HEK293 (cell line): ENCODE results near the gene EDEM2.

ENCODE experiments used
- BCL6B ChIP-seq: fragments of 450-650 bp; formaldehyde crosslinking; IDR thresholded peaks from 2 replicates; pipeline ENCODE4 v1.5.1; 2017; ENCODE audit warnings: missing biosample characterization, missing genetic modification characterization
- GLI4 ChIP-seq: fragments of 450-650 bp; formaldehyde crosslinking; IDR thresholded peaks from 2 replicates; pipeline ENCODE4 v1.5.1; 2016; ENCODE audit warnings: missing biosample characterization, missing genetic modification characterization
- GLIS1 ChIP-seq: fragments of 450-650 bp; formaldehyde crosslinking; IDR thresholded peaks from 2 replicates; pipeline ENCODE4 v1.5.1; 2016; ENCODE audit warnings: missing biosample characterization, missing genetic modification characterization
- GLIS2 ChIP-seq: fragments of 450-650 bp; formaldehyde crosslinking; IDR thresholded peaks from 2 replicates; pipeline ENCODE4 v1.5.1; 2016; ENCODE audit warnings: missing biosample characterization, missing genetic modification characterization
- PRDM6 ChIP-seq: fragments of 450-650 bp; formaldehyde crosslinking; IDR thresholded peaks from 2 replicates; pipeline ENCODE4 v1.5.1; 2017; ENCODE audit warnings: missing biosample characterization, missing genetic modification characterization
- SCRT2 ChIP-seq: fragments of 450-650 bp; formaldehyde crosslinking; IDR thresholded peaks from 2 replicates; pipeline ENCODE4 v1.5.1; 2016; ENCODE audit warnings: missing biosample characterization, missing genetic modification characterization
- TSHZ1 ChIP-seq: fragments of 450-650 bp; formaldehyde crosslinking; IDR thresholded peaks from 2 replicates; pipeline ENCODE4 v1.5.1; 2016; ENCODE audit warnings: missing biosample characterization, missing genetic modification characterization, borderline replicate concordance
- ZBTB1 ChIP-seq: fragments of 450-650 bp; formaldehyde crosslinking; IDR thresholded peaks from 2 replicates; pipeline ENCODE4 v1.5.1; 2016; ENCODE audit warnings: missing biosample characterization, missing genetic modification characterization
- ZNF114 ChIP-seq: fragments of 450-650 bp; formaldehyde crosslinking; IDR thresholded peaks from 2 replicates; pipeline ENCODE4 v1.5.0; 2017; ENCODE audit warnings: missing biosample characterization, missing genetic modification characterization
- ZNF202 ChIP-seq: fragments of 450-650 bp; formaldehyde crosslinking; IDR thresholded peaks from 2 replicates; pipeline ENCODE4 v1.5.1; 2016; ENCODE audit warnings: missing biosample characterization, missing genetic modification characterization, borderline replicate concordance
- ZNF311 ChIP-seq: fragments of 450-650 bp; formaldehyde crosslinking; IDR thresholded peaks from 2 replicates; pipeline ENCODE4 v1.5.1; 2017; ENCODE audit warnings: missing biosample characterization, missing genetic modification characterization, borderline replicate concordance
- ZNF324 ChIP-seq: fragments of 450-650 bp; formaldehyde crosslinking; IDR thresholded peaks from 2 replicates; pipeline ENCODE4 v1.5.1; 2016; ENCODE audit warnings: missing biosample characterization, missing genetic modification characterization
- ZNF416 ChIP-seq: fragments of 450-650 bp; formaldehyde crosslinking; IDR thresholded peaks from 2 replicates; pipeline ENCODE4 v1.5.1; 2016; ENCODE audit warnings: missing biosample characterization, missing genetic modification characterization
- ZNF423 ChIP-seq: fragments of 450-650 bp; formaldehyde crosslinking; IDR thresholded peaks from 2 replicates; pipeline ENCODE4 v1.5.1; 2016; ENCODE audit warnings: missing biosample characterization, missing genetic modification characterization
- ZNF433 ChIP-seq: fragments of 450-650 bp; formaldehyde crosslinking; IDR thresholded peaks from 2 replicates; pipeline ENCODE4 v1.5.1; 2016; ENCODE audit warnings: missing biosample characterization, missing genetic modification characterization, low read depth
- ZNF529 ChIP-seq: fragments of 450-650 bp; formaldehyde crosslinking; IDR thresholded peaks from 2 replicates; pipeline ENCODE4 v1.5.1; 2017; ENCODE audit warnings: missing genetic modification characterization, missing biosample characterization; ENCODE audit not compliant: insufficient replicate concordance
- ZNF571 ChIP-seq: fragments of 450-650 bp; formaldehyde crosslinking; IDR thresholded peaks from 2 replicates; pipeline ENCODE4 v1.5.0; 2017; ENCODE audit warnings: missing biosample characterization, missing genetic modification characterization
- ZNF596 ChIP-seq: fragments of 450-650 bp; IDR thresholded peaks from 2 replicates; pipeline ENCODE4 v1.5.0; 2018; ENCODE audit warnings: missing biosample characterization, mild to moderate bottlenecking, missing genetic modification characterization, moderate library complexity
- ZNF660 ChIP-seq: fragments of 450-650 bp; IDR thresholded peaks from 2 replicates; pipeline ENCODE4 v1.5.1; 2018; ENCODE audit warnings: missing biosample characterization, mild to moderate bottlenecking, missing genetic modification characterization
- ZNF785 ChIP-seq: fragments of 450-650 bp; formaldehyde crosslinking; IDR thresholded peaks from 2 replicates; pipeline ENCODE4 v1.5.1; 2016; ENCODE audit warnings: missing biosample characterization, missing genetic modification characterization
- ZNF791 ChIP-seq: fragments of 450-650 bp; formaldehyde crosslinking; IDR thresholded peaks from 2 replicates; pipeline ENCODE4 v1.5.1; 2016; ENCODE audit warnings: missing biosample characterization, missing genetic modification characterization
- TF ChIP-seq, protein P1 (sequence below): fragments of 450-650 bp; formaldehyde crosslinking; IDR thresholded peaks from 2 replicates; pipeline ENCODE4 v1.5.1; 2017; ENCODE audit warnings: missing biosample characterization, missing genetic modification characterization
- TF ChIP-seq, protein P2 (sequence below): fragments of 450-650 bp; formaldehyde crosslinking; IDR thresholded peaks from 2 replicates; pipeline ENCODE4 v1.5.1; 2016; ENCODE audit warnings: missing biosample characterization, missing genetic modification characterization, borderline replicate concordance
- TF ChIP-seq, protein P3 (sequence below): fragments of 450-650 bp; formaldehyde crosslinking; IDR thresholded peaks from 2 replicates; pipeline ENCODE4 v1.5.1; 2016; ENCODE audit warnings: missing biosample characterization, missing genetic modification characterization
- TF ChIP-seq, protein P4 (sequence below): fragments of 450-650 bp; formaldehyde crosslinking; IDR thresholded peaks from 2 replicates; pipeline ENCODE4 v1.5.1; 2016; ENCODE audit warnings: missing biosample characterization, missing genetic modification characterization

EDEM2 gene

GRCh38 chr20:35092524-35093266, 54.4 kb downstream of the EDEM2 start, which contains the start of gene TRPC4AP (continued):
- no peak for TF ChIP-seq BCL6B
- TF ChIP-seq ZNF596 (tag by site-specific recombination): no peak
- no peak for TF ChIP-seq ZNF114 (tag by site-specific recombination)
- TF ChIP-seq ZNF785 (tag by site-specific recombination): no peak
- TF ChIP-seq, protein P1, sequence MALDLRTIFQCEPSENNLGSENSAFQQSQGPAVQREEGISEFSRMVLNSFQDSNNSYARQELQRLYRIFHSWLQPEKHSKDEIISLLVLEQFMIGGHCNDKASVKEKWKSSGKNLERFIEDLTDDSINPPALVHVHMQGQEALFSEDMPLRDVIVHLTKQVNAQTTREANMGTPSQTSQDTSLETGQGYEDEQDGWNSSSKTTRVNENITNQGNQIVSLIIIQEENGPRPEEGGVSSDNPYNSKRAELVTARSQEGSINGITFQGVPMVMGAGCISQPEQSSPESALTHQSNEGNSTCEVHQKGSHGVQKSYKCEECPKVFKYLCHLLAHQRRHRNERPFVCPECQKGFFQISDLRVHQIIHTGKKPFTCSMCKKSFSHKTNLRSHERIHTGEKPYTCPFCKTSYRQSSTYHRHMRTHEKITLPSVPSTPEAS: peak; percentile 12; the same call in 1 of the 2 replicates
- TF ChIP-seq TSHZ1 (tag by site-specific recombination): no peak
- TF ChIP-seq ZBTB1: no peak
- no peak for TF ChIP-seq ZNF423 (tag by site-specific recombination)
- TF ChIP-seq ZNF529: no peak
- TF ChIP-seq GLI4 (tag by site-specific recombination): no peak
- TF ChIP-seq ZNF433: no peak
- TF ChIP-seq GLIS2: peak; percentile 51; the same call in 1 of the 2 replicates
- no peak for TF ChIP-seq ZNF416 (tag by site-specific recombination)
- no peak for TF ChIP-seq PRDM6 (tag by site-specific recombination)
- no peak for TF ChIP-seq ZNF311
- no peak for TF ChIP-seq ZNF202 (tag by site-specific recombination)
- TF ChIP-seq, protein P2, sequence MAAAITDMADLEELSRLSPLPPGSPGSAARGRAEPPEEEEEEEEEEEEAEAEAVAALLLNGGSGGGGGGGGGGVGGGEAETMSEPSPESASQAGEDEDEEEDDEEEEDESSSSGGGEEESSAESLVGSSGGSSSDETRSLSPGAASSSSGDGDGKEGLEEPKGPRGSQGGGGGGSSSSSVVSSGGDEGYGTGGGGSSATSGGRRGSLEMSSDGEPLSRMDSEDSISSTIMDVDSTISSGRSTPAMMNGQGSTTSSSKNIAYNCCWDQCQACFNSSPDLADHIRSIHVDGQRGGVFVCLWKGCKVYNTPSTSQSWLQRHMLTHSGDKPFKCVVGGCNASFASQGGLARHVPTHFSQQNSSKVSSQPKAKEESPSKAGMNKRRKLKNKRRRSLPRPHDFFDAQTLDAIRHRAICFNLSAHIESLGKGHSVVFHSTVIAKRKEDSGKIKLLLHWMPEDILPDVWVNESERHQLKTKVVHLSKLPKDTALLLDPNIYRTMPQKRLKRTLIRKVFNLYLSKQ (tag by site-specific recombination): no peak
- TF ChIP-seq GLIS1 (tag by site-specific recombination): 0 out of 2 replicates have a peak, but pooled peaks have one; percentile 37
- TF ChIP-seq, protein P3, sequence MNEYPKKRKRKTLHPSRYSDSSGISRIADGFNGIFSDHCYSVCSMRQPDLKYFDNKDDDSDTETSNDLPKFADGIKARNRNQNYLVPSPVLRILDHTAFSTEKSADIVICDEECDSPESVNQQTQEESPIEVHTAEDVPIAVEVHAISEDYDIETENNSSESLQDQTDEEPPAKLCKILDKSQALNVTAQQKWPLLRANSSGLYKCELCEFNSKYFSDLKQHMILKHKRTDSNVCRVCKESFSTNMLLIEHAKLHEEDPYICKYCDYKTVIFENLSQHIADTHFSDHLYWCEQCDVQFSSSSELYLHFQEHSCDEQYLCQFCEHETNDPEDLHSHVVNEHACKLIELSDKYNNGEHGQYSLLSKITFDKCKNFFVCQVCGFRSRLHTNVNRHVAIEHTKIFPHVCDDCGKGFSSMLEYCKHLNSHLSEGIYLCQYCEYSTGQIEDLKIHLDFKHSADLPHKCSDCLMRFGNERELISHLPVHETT (tag by site-specific recombination): peak; percentile 82
- TF ChIP-seq ZNF571 (tag by site-specific recombination): no peak
- no peak for TF ChIP-seq SCRT2 (tag by site-specific recombination)
- no peak for TF ChIP-seq ZNF791 (tag by site-specific recombination)
- TF ChIP-seq ZNF660 (tag by site-specific recombination): peak; percentile 71
- TF ChIP-seq, protein P4, sequence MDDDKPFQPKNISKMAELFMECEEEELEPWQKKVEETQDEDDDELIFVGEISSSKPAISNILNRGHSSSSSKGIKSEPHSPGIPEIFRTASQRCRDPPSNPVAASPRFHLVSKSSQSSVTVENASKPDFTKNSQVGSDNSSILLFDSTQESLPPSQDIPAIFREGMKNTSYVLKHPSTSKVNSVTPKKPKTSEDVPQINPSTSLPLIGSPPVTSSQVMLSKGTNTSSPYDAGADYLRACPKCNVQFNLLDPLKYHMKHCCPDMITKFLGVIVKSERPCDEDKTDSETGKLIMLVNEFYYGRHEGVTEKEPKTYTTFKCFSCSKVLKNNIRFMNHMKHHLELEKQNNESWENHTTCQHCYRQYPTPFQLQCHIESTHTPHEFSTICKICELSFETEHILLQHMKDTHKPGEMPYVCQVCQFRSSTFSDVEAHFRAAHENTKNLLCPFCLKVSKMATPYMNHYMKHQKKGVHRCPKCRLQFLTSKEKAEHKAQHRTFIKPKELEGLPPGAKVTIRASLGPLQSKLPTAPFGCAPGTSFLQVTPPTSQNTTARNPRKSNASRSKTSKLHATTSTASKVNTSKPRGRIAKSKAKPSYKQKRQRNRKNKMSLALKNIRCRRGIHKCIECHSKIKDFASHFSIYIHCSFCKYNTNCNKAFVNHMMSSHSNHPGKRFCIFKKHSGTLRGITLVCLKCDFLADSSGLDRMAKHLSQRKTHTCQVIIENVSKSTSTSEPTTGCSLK (tag by site-specific recombination): no peak
- no peak; the same call in none of the 2 replicates for TF ChIP-seq ZNF324 (tag by site-specific recombination)
